ENCODE results near the gene SLC25A3.

SLC25A3 gene

GRCh38 chr12:98610596-98610995 is 17.1 kb downstream of the SLC25A3 start:
- TF ChIP-seq CTCF (IDR thresholded peaks at IDR 0.05; ENCODE audit: low read depth, low read length, missing control alignments): no peak
- in situ Hi-C loops (cut with HindIII; ENCODE audit: low sequenced_read_pairs): no loop called here
- no peak for DNase-seq (ENCODE audit: low read depth)
- H3K4me3 ChIP-seq (ENCODE audit: low read depth, low read length): no peak overlapping the region

GRCh38 chr12:98612696-98613334 is 19.3 kb downstream of the SLC25A3 start:
- no peak for TF ChIP-seq CTCF (IDR thresholded peaks at IDR 0.05; ENCODE audit: low read depth, low read length, missing control alignments)
- no peak overlapping the region for H3K4me3 ChIP-seq (ENCODE audit: low read depth, low read length)
- DNase-seq (ENCODE audit: low read depth): no peak
- in situ Hi-C loops (cut with HindIII; ENCODE audit: low sequenced_read_pairs): no loop called here

- no peak overlapping the region for H3K4me3 ChIP-seq (ENCODE audit: low read depth, low read length)
- in situ Hi-C loops (cut with HindIII; ENCODE audit: low sequenced_read_pairs): no loop called here
- no peak for DNase-seq (ENCODE audit: low read depth)
- no peak for TF ChIP-seq CTCF (IDR thresholded peaks at IDR 0.05; ENCODE audit: low read depth, low read length, missing control alignments)
These were observed 25.5 kb downstream of the SLC25A3 start for GRCh38 chr12:98618952-98619351.

GRCh38 chr12:98635657-98636323 is 42.3 kb downstream of the SLC25A3 start:
- H3K4me3 ChIP-seq (ENCODE audit: low read depth, low read length): no peak overlapping the region
- in situ Hi-C loops (cut with HindIII; ENCODE audit: low sequenced_read_pairs): no loop called here
- no peak for TF ChIP-seq CTCF (IDR thresholded peaks at IDR 0.05; ENCODE audit: low read depth, low read length, missing control alignments)
- DNase-seq (ENCODE audit: low read depth): peak; percentile 73

GRCh38 chr12:98637068-98637467 is 43.6 kb downstream of the SLC25A3 start:
- no peak for TF ChIP-seq CTCF (IDR thresholded peaks at IDR 0.05; ENCODE audit: low read depth, low read length, missing control alignments)
- DNase-seq (ENCODE audit: low read depth): no peak
- no peak overlapping the region for H3K4me3 ChIP-seq (ENCODE audit: low read depth, low read length)
- in situ Hi-C loops (cut with HindIII; ENCODE audit: low sequenced_read_pairs): no loop called here

- in situ Hi-C loops (cut with HindIII; ENCODE audit: low sequenced_read_pairs): no loop called here
- no peak overlapping the region for H3K4me3 ChIP-seq (ENCODE audit: low read depth, low read length)
- no peak for TF ChIP-seq CTCF (IDR thresholded peaks at IDR 0.05; ENCODE audit: low read depth, low read length, missing control alignments)
- no peak for DNase-seq (ENCODE audit: low read depth)
These were observed 44.5 kb downstream of the SLC25A3 start for GRCh38 chr12:98638009-98638408.

All from astrocyte of the cerebellum (primary cell).